HG02973 (cell line): ENCODE results near the gene NRBP1.

ENCODE experiments used
- ATAC-seq: cut with Tn5 transposase; IDR thresholded peaks from one replicate; pipeline ENCODE4 v1.9.1; 2021; ENCODE audit warnings: moderate library complexity; ENCODE audit not compliant: unreplicated experiment

The NRBP1 gene

DNA sequence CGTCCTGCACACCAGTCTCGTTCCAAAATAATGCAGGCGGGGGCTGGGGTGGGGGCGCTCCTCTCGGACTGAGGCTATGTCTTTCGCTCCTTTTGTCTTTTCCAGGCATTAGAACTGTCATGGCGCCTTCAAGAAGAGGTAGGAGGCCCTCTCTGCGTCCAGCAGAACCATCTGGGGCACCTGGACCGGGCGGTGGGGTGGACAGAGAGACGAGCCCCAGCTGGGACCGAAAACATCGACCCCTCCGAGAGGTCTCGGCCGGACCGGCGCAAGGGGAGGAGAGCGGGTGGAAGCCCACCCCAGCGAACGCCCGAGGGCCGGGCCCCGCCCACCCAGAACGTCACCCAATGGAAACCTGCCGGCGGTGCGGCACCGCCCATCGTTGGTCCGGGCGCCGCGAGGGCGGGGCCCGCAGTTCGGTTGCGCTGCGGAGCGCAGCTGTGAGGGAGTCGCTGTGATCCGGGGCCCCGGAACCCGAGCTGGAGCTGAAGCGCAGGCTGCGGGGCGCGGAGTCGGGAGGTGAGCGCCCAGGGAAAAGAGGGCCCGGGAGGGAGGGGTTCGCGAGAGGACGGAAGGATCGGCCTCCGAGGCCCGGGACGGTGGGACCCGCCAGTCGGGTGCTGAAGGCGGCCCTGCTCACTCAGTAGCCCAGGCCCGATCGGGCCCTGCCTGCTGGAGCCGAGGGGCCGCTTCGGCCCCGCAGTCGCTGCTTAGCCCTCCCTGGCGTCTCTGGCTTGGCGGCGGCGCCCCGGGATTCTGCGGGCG lies at the start of gene NRBP1:
Gene NRBP1 (plus strand): TSS at position 419 of the 765 bp plus-strand sequence. CDS start 4,643 bp downstream, outside the sequence.
- ATAC-seq, result peak; percentile 91

DNA sequence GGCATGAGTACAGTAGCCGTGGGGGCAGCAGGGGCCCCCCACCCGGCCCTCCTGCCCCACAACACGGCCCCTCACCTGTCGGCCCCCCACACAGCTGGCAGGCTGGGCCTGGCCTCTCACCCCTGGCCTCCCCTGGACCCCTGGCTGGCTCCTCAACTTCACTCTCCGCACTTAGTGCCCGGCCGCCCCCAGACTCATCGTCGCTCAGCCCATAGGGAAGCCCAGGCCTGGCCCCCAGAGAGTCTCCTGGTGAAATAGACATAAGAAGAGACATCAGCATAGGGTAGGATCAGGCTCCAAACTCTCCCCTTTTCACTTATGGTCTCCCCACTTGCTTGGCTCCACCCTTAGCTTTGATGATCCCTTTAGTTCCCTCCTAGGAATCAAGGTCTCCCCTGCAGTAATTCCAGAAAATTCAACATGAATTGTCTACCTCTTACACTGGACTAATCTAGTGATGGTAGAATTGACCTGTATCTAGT lies 49.6 kb upstream of the NRBP1 start:
- ATAC-seq, result no peak

DNA sequence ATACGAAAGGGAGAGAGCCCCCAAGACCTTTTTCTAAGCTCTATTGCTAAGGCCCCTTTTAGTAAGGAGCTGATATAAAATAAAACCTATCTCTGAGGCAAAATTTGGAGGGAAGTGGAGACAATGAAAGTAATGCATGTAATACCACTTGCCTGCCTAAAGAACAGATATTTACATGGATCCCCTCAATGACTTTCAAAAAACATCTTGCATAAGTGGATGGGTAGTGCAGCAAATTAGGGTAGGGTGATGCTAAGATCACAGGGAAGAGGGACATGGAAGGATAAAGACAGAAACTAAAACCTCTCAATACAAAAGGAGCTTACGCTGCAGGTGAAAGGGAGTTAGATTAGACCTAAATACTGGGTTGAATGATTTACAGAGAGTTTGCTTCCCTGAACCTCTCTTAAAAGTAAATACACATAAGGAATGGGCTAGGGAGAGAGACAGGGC lies 49.0 kb upstream of the NRBP1 start:
- ATAC-seq, result no peak

DNA sequence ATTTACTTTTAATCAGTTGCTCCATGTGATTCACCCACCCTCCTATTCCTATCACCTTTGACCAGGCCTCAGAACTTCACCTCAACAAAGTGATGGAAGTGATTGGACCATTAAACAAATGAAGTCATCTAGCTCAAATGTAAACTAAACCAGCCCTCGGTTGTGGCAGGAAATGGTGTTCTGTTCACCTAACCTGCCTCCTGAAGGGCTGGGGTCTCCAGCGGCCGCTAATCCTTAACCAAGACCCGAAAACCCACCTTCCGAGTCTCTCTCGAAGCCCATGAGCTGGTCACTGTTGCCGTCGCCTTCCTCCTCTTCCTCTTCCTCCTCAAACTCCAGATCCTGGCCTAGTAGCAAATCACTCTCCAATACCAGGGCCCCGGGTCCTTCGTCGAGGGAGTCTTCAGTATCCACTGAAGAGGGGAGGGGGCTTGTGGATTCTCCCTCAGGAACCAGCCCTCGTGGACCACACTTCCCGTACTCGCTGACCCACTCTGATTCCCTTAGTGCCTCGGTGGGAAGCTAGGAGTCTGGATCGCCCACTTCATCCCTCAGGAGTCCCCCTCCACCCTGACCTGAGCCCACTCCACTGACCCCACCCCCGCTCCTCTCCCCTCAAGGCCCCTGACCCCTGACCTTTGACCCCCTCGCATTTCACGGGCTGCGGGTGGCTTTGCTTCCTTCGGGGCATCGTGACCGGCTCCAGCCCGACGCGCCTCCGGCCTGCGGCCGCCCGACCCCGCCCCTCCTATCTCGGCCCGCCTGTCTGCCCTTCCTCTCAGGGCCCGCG lies 48.4 kb upstream of the NRBP1 start:
- ATAC-seq, result peak; percentile 28

DNA sequence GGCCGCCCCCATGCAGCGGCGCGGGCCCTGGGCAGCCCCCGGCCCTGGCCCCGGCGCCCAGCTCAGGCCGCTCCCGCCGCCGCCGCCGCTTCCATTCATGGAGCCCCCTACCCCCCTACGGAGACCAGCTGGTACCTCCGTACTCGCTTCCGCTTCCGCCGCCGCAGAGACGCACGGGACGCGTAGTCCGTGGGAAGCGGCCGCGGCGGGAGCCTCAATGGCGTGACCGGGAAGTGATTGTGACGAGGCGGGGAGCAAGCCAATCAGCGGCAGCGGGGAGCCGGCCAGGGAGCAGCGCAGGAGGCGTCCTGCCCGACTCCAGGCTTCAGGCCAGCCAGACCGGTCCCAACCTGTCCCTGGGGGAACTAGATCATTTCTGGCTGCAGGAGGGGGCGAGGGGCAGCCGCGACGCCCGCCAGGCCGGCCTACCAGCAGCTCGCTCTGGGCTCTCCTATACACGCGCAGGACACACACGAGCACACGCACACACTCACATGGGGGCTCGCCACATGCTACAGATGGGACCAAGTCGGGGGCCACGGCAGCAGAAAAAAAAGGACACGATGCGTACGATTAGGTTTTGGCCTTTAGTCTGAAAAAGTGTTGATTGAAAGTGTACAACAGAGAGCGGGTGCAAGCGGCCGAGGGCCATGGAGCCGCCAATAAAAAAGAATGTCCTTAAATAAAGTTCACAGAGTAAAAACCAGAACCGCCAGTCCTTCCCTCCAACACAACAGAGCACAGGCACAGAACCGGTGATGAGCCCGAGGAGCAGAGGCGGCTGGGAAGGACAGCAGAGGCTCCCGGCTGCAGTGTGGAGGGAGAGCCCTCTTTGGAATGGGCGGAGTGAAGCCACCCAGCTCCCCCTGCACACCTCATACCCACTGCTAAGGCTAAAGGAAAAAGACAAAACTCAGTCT lies 47.5 kb upstream of the NRBP1 start, which contains the start of gene ZNF513:
Gene ZNF513 (minus strand): TSS at position 109 of the 920 bp plus-strand sequence. CDS start 208 bp downstream, outside the sequence.
- peak; percentile 75 for ATAC-seq

DNA sequence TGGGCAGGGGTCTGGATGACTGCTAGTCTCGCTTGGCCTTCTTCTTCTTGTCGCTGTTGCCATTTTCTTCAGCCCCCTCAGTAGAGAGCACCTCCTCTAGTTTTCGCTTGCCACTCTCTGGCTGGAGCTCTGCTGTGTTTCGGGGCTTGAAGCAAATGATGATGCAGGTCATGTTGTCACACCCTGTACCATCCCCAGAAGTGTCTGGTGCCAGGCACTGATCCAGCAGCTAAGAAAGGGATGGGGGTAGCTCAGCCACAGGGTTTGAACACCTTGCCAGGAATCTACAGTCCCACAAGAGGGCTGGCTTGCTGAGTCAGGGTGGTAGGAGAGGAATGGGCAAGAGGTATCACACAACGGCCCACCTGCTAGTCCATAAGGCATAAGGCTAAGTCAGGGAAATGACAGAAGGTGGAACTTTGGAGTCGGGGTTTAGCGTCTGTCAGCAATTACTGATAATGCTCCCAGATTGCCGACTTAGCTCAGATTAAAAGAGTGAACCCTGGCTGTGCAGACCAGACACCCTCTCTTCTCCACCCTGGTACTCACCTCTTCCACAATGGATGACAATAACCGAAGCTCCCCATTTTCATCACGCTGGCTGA lies 46.8 kb upstream of the NRBP1 start:
- no peak for ATAC-seq

DNA sequence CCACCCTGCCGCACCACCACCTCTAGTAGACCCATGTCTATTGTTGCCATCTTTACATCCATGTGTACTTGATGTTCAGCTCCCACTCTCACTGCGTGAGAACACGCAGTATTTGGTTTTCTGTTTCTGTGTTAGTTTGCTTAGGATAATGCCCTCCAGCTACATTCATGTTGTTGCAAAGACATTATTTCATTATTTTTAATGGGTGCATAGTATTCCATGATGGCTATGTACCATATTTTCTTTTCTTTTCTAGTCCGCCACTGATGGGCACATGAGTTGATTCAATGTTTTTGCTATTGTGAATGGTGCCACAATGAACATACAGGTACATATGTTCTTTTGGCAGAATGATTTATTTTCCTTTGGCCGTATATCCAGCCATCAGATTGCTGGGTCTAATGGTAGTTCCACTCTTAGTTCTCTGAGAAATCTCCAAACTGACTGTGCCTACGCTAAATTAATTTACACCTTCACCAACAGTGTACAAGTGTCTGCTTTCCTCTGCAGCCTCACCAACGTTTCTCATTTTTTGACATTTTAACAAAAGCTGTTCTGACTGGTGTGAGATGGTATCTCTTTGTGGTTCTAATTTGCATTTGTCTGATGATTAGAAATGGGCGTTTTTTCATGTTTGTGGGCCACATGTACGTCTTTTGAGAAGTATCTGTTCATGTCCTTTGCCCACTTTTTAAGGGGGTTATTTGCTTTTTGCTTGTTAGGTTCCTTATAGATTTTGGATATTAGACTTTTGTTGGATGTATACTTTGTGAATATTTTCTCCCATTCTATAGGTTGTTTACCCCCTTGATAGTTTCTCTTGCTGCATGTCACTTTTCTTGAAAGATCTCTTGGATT lies 37.4 kb upstream of the NRBP1 start:
- no peak for ATAC-seq

DNA sequence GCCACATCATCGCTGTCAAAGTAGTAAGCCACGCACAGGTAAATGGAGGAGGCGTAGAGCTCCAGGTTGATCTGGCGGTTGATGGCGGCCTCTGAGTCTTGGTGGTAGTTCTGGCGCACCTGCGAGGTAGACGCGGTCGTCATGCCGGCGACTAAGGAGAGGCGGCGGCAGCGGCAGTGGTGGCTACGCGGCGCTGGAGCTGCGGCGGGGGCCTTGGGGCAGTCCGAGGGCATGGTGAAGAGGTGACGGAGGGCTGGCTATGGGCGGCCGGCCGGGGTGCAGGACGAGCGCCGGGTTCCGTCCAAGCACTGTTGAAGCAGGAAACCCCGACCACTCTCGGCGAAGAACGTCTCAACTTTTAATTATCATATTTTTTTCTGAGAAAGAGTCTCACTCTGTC lies 35.2 kb upstream of the NRBP1 start:
- ATAC-seq, result no peak

DNA sequence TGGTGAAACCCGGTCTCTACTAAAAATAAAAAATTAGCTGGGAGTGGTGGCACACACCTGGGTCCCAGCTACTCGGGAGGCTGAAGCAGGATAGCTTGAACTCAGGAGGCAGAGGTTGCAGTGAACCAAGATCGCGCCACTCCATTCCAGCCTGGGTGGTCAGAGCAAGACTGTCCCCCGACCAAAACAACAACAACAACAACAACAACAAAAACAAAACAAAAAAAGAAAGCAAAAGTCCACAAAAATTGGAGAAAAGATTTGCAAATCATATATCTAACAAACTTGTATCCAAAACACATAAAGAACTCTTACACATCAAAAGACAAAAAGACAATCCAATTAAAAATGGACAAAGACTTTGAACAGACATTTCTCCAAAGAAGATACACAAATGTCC lies 29.5 kb upstream of the NRBP1 start:
- no peak for ATAC-seq

DNA sequence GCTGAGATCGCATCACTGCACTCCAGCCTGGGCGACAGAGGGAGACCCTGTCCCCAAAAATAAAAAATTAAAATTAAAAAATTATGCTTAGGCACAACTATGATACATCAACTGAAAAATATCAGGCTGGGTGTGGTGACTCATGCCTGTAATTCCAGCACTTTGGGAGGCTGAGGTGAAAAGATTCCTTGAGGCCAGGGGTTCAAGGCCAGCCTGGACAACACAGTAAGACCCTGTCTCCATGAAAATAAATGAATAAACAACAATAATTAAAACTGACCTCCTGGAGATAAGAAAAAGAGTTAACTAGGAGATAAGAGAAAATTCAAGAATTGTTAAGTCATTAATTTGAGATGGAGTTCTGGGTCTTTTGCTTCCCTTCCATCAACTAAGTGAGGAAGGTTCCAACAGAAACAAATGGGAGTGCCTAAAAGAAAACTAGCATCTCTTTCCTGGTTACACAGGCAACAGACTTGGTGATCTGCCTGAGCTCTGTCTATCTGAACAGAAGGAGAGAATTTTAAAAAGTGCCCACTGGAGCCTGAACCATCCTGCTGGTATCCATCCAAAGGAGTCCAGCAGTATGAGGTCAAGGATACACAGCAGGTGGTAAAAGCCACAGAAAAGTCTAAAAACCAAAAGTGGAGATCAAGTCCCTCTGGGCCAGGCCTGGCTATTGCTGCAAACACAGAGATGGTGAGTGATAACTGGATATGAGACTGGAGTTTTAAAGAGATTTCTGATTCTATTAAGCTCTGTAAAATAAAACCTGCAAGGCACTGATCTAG lies 27.9 kb upstream of the NRBP1 start:
- no peak for ATAC-seq

DNA sequence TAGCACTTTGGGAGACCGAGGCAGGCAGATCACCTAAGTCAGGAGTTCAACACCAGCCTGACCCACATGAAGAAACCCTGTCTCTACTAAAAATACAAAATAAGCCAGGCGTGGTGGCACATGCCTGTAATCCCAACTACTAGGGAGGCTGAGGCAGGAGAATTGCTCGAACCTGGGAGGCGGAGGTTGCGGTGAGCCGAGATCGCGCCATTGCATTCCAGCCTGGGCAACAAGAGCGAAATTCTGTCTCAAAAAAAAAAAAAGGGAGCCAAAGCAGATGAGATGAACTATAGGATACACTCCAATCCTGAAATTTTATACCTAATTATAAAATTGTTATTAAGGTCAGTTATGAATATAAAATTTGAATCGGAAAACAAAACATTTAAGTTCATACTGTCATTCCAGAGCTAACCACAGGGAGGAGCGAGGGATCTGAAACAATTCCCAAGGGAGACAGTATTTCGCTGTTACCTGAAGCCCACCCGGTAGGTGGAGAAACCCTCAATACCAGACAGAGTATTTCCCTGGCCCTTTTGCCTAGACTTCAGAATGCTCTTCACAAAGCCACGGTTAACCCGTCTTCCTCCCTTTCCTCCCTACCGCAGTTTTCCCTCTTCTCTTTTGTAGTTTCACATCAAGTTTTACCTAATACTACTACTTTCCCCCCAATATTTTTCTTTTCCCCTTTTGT lies 20.5 kb upstream of the NRBP1 start:
- no peak for ATAC-seq

DNA sequence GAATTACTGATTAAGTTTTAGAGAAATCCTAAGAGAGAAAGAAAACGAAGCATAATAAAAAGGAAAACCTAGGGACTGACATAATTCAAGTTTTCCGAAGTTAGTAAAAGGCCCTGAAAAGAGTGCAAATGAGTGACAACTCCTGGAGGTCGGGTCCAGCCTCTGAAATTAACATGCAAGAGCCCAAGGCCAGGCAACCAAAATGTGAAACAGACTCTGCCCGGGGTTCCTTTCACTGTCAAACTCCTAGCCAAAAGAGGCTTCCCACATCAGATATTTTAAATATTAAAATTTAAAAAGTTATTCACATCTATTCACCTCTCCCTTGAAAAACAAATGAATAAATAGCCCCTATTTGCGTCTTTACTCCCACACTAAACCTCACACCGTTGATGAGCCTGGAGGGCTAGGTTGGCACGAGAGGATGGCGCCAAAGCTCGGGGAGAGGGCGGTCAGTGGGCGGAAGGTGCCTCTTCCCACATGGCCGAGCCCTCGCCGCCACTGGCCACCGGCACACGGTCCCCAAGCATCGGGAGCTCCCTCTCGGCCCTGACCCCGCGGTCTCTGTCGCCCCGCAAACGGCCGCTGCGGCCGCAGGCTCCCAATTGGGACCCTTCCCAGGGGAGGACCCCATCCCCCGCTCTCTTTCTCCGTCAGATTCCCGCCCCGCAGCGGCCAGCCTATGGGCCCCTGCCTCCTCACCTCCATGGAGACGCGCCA lies 19.7 kb upstream of the NRBP1 start:
- peak; percentile 18 for ATAC-seq

DNA sequence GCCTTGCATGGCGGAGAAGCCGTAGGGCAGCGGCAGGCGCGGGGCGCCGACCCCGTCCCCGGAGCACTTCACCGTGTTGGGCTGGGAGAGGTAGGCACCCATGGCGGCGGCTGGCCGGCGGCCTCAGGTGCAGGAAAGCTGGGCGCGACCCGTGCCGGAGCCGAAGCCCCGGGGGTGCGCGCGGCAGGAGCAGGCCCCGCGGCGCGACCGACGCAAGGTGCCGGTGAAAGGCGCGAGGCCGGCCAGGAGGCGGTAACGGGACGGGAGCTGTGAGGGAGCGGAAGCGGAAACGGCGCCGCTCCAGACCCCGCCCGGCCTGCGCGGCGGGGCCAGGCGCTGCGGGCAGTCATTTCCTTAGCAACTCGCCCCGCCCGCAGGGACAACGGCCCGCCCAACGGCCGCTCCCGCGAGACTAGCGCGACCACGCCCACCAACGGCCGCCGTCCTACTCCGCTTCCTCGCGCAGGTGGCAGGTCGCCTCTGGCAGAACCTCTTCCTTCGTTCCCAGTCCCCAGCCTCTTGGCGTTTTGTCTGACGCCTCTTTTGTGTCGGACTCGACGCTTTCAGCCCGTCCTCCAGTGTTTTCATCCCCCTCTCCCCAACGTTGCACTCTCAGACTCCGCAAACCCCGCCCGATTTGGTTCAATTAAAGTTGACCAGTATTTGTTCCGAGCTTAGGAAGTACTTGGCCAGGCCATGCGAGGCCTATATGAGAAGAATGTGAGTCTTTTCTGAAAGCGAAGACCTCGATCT lies 18.9 kb upstream of the NRBP1 start, which contains the start of gene PPM1G:
Gene PPM1G (minus strand): TSS at position 271 of the 753 bp plus-strand sequence. CDS start 169 bp downstream, at position 102.
- peak; percentile 91 for ATAC-seq

DNA sequence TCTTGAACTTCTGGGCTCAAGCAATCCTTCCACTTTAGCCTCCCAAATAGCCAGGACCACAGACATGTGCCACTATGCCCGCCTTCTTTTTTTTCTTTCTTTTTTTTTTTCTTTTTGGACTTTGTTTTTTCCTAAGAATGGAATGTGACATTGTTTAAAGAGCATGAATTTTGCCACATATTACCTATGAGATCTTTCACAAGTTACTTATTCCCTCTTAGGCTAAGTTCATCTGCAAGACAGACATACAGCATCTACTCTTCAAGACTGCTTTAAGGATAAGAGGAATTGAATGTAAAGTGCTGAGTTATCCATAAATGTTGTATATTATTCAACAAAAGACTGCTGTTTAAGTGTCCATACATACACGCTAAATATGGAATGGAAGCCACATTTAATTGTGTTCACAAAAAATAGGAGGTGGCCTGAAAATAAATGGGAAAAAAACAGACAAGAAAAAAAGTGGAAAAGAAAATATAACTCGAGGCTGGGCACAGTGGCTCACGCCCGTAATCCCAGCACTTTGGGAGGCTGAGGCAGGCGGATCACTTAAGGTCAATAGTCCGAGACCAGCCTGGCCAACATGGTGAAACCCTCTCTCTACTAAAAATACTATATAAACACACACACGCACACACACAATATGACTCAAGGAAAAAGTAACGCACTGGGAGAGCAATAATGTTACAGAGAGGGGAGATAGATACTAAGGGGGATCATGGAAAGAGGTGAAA lies 15.8 kb upstream of the NRBP1 start:
- no peak for ATAC-seq

DNA sequence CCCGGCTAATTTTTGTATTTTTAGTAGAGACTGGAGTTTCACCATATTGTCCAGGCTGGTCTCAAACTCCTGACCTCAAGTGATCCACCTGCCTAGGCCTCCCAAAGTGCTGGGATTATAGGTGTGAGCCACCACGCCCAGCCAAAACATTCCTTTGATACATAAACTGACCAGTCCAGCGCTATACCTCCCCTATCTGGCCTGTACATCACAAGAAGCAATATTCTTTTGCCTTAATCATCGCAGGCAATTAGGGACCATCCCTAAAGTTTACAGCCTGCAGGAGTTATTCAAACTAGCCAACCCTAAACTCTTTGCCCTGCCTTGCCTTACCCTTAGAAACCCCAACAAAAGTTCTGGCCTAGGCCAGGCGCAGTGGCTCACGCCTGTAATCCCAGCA lies 12.3 kb upstream of the NRBP1 start:
- ATAC-seq, result no peak

DNA sequence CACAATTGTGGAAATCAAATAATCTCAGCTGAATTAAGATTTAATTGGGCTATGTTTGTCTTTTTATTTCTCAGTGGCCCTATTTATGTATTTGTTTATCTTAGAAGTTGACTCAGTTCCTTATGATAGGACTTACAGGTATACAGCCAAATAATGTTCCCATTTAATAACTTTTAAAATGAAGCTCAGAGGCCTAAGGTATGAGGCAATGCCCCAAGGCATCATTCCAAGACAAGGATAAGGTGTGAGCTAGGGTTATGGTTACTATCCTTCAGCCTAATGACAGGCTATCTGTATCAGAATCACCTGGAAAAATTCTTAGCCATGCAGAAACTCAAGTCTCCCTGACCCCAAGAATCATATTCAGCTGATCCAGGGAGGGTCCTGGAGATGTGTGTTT lies 7.4 kb upstream of the NRBP1 start:
- no peak for ATAC-seq
